NCI-H82 (cell line): Measurements from ENCODE around the gene ARHGAP5.
A peak's percentile ranks its signal among the peaks of the same experiment; 100 is the strongest.

Experiments used
- DNase-seq: peaks from one replicate; lab custom pipeline; 2025; lab: John Stamatoyannopoulos, UW

ARHGAP5 gene

DNA sequence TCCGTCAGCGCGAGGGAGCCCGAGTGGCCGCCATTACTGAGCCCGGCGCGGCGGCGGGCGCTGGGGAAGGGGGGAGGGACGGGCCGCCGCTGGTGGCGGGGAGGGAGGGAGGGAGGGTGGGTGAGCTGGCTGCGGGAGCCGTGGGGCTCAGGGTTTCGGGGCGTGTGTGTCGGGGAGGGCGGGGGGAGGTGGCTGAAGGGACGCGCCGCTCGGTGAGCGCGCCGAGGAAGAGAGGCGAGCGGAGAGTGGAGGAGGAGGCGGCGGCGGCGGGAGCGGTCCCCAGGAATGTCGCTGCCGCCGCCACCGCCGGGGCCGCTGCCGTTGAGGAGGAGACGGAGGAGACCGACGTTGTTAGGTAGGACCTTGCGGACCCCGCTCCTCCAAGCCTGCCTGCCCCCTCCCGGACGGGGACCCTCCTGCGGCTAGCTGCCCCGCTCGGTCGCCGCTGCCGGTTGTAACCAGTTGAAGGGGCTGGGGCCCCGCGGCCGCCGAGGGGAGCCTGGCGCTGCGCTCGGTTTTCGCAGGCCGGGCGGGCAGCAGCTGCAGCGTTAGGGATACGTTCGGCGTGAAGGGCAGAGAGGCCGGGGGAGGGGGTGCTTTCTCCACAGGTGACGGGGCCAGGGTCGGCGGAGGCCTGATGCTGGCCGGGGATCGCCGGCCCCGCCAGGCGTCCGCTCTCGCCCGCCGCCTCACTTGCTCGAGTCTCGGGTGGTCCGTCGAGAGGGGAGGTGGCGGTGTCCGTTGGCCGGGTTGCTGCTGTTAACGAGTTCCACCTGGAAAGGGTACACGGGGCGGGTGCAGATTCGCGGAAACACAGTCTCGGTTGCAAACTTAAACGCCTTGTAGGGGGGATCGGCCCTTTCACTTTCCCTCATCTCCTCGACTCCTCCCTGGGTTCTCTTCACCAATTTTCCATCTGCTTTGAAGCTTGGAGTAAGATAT lies at the start of gene ARHGAP5:
ARHGAP5 (plus strand) TSS at position 224 of the 942 bp plus-strand sequence. CDS start 13,366 bp downstream, outside the sequence.
- DNase-seq = peak; percentile 70

GRCh38 chr14:32028599-32028998 lies 48.5 kb upstream of the ARHGAP5 start:
- no peak for DNase-seq

DNA sequence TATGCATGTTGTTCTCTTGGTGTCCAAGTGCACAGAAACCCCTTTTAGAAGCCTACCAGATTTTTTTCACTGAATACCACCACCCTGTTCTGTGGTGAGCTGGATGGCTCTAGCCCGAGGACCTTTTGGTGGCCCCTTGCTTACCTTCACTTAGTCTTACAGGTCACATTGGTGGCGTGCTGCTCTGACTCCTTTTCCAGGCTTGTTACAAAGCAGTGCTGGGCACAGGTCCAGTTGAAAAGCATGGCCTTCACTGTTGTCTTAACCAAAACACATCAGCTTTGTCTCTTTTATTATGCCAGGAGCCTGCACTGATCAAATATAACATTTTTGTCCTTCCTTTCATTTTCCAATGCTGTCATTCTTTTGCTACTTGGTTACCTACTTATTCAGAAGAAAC lies 43.6 kb upstream of the ARHGAP5 start:
- no peak for DNase-seq

DNA sequence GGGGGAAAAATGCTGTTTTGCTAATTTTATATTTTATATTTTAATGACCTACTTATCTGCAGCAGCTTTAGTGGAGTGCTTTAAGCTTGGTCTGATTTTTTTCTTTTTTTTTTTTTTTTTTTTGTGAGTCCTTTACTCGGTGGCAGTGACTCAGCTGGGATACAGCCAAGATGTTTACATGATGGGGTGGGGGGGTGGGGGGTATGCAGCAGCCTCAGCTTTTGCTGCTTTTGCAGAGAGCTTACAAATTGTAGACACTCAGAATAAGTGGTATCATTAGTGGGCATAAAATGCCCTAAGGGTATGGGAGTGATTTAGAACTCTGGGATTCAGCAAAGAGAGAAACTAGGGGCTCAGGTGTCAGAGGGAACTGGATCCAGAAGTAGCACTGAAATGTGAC lies 38.2 kb upstream of the ARHGAP5 start:
- DNase-seq = no peak

DNA sequence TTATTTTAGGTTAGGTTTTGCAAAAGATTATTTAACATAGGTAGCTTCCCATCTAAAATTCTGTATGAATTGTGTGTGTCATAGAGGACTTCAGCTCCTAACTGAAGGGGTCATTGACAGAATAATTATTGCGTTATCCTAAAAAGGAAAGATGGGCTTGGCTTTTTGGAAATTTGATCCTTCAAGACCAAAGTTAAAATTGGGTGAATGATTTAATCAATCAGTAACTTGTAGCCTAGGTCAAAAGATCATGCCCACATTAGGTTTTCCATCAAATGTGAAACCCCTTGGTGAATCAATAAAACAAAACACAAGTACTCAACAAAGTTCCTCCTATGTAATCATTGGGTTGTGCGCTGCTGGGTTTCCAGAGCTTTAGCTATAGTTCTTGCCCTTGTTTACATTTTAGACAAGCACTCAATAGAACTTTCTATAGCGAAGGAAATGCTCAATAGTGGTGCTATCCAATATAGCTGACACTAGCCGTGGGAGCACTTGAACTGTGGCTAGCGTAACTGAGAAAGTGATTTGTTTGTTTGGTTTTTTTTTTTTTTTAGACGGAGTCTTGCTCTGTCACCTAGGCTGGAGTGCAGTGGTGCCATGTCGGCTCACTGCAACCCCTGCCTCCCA lies 37.6 kb upstream of the ARHGAP5 start:
- no peak for DNase-seq

GRCh38 chr14:32043624-32044023 lies 33.5 kb upstream of the ARHGAP5 start:
- DNase-seq = no peak

DNA sequence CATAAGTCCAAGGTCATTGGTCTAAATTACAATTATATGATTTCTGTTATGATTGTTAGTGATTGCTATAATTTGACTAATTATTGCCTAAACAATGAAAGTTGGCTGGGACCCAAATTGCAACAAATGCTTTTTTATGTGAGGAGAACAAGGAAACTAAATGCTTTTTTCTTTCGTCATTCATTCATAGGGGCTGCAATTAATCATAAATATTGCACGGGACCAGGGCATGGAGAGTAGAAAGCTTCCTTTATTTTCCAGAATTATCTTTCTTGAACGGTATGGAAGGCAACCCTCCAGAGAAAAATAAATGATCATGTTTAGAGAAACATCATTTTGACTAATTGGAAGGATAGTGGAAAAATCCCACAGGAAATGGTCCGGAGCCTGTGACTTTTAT lies 32.6 kb upstream of the ARHGAP5 start:
- DNase-seq = no peak

DNA sequence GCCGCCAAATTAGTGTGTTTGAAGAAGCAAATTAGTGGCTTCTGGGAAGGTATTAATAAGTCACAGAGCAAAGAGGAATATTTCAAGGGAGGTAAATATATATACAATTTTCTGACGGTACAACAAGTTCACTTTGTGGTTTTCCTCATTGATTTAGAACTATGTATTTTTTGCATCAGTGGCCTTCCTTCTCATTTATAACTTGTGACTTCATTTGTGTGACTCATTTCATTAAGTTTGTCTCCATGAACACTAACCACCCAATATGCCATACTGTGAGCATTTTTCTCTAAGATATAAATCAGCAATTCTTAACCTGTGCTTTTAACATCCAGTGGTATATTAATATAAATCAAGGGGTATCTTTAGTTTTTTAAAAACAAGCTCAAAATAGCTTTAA lies 29.3 kb upstream of the ARHGAP5 start:
- no peak for DNase-seq

- DNase-seq = no peak
These were observed 27.6 kb upstream of the ARHGAP5 start for GRCh38 chr14:32049361-32050088.

- DNase-seq = no peak
These were observed 26.2 kb upstream of the ARHGAP5 start for GRCh38 chr14:32050878-32051277.

- no peak for DNase-seq
These were observed 22.6 kb upstream of the ARHGAP5 start for GRCh38 chr14:32054536-32054935.

GRCh38 chr14:32055175-32055574 lies 21.9 kb upstream of the ARHGAP5 start:
- no peak for DNase-seq

GRCh38 chr14:32059702-32060101 lies 17.4 kb upstream of the ARHGAP5 start:
- no peak for DNase-seq

DNA sequence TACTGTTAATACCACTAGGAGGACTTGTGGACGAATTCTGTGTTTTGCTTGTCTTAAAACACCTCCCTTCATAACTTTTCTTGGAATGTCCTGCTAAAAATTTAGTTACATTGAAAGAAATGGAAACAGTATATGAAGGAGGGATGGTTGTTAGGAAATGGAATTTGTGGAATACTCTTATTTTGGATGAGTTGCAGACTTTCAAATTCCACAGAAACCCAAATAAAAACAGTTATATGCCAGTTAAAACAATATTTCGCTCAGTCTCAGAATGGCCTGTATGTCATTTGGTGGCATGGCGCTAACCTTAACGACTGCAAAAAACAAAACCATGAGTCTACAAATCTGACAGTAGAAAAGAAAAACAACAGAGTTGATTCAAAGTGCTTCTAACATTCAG lies 12.2 kb upstream of the ARHGAP5 start:
- no peak for DNase-seq

GRCh38 chr14:32068708-32069107 lies 8.4 kb upstream of the ARHGAP5 start:
- no peak for DNase-seq

GRCh38 chr14:32070282-32070681 lies 6.8 kb upstream of the ARHGAP5 start:
- DNase-seq = no peak

DNA sequence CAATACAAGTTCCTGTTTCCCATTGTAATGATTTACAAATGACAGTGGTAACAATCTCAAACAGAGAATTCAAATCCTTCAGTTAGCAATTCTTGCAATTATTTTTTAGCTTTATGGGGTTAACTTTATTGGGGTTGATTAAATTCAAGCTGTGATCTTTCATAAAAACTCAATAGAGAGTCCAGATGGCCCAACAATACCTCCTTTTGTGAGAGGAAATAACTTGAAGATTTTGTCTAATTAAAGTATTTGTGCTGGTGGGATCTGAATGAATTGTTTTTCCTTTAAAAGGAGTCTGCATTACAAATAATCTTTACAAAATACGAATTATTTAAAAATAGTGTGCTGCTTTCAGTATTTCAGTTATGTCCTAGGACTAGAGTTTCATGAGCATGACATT lies 4.4 kb upstream of the ARHGAP5 start:
- no peak for DNase-seq

GRCh38 chr14:32073537-32074189 lies 3.4 kb upstream of the ARHGAP5 start:
- peak; percentile 83 for DNase-seq

DNA sequence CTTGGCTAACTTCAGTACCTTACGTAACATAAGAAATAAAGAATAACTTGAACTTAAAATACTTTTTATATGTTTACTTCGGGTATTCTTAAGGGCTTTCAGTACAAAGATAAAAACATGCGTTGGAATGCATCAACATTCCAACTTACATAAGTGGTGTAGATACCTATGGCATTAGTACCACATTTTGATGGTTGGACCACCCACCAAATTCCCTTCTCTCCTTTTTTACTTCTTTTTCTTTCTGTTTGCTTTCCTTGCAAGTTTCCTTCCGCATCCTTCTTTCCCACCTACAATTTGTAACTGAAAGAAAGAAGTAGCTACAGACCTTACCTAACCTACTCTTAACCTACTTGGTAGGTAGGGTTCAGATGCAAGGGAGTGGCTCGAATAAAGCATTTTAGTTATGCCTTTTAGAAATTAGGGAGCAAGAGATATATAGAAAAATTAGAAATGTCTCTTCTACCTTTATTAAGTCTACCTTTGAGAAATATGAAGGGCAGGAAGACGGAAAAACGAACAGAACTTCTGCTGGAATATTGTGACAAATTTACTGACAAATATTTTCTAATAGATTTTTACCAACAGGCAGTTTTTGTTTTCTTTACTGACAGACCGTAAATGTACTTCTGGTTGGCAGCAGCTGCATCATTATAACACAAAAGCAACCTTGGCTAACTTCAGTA lies 2.1 kb upstream of the ARHGAP5 start:
- no peak for DNase-seq

DNA sequence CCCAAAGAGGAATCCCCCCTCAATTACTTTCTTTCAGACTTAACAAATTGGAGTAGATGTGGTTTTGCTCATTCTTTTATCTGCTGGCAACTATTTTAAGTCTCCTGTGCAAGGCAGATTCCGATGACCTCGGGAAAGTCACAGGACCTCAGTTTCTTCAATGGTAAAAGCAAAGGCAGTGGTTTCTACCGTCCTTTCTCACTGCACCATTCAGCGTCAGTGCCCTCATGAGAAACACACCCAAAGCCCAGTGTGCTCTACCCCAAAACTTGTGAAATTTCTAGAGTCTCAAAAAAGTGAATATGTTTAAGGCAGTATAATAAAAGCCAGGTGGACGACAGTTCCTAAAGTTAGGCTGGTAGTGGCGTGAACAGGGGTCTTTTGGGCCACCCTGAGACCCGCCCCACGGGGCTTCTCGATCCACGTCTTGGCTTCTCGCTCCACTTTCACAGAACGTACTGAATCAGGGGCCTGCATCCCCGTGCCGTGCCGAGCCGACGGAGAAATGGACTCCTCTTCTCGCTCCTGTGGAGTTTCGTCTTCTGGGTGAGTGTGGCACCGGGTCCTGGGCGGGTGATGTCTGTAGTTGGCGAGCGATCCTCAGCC lies 1.3 kb upstream of the ARHGAP5 start:
- DNase-seq = no peak
